Caco-2 (cell line): ENCODE measurements around the gene RNF114. TPM values are rescaled to one million over a fixed set of nuclear protein-coding genes. Genes with fewer than 3 reads are reported as not detected.

Source experiments
- BruUV-seq: library from RNA; stranded (reverse); fragments of 400-500 nt; replicated peaks from 2 replicates; lab custom pipeline; 2021; lab: Mats Ljungman, UMichigan
- CTCF ChIA-PET: fragments of 300-600 bp; sonication (Branson Sonifier 250); formaldehyde crosslinking; loops from one replicate; lab custom pipeline; 2022; ENCODE audit warnings: antibody characterized with exemption; lab: Charles Lee
- POLR2A ChIA-PET: fragments of 300-600 bp; sonication (Branson Sonifier 250); formaldehyde crosslinking; loops from one replicate; lab custom pipeline; 2022; ENCODE audit warnings: antibody characterized with exemption; lab: Charles Lee
- DNase-seq, 2 experiments: peaks; one replicate each; pipeline versions ENCODE4 v3.0.0 to v3.0.0-alpha.2; 2020 to 2022
- H3K27me3 ChIP-seq: replicated peaks from 2 replicates; pipeline ENCODE4 v1.6.0; 2011; ENCODE audit warnings: low read length; ENCODE audit not compliant: control insufficient read depth, insufficient read depth
- H3K36me3 ChIP-seq: 2 replicates; pipeline ENCODE4 v1.5.1; 2011; ENCODE audit warnings: low read length; ENCODE audit not compliant: control insufficient read depth, insufficient read depth
- H3K4me1 ChIP-seq: fragments of 250-450 bp; sonication (Bioruptor Pico); 2 replicates; pipeline ENCODE4 v1.5.1; 2020; ENCODE audit warnings: mild to moderate bottlenecking
- H3K4me3 ChIP-seq: 2 replicates; pipeline ENCODE4 v1.5.1; 2011; ENCODE audit warnings: low read depth, mild to moderate bottlenecking, control low read depth, low read length
- H3K9me3 ChIP-seq: fragments of 250-450 bp; sonication (Bioruptor Pico); 2 replicates; pipeline ENCODE4 v1.5.1; 2020; ENCODE audit warnings: mild to moderate bottlenecking, moderate library complexity
- H3K27ac Mint-ChIP-seq: one replicate; pipeline ENCODE4 v1.8.0; 2022; ENCODE audit warnings: mixed read lengths; ENCODE audit not compliant: unreplicated experiment
- H3K27me3 Mint-ChIP-seq: one replicate; pipeline ENCODE4 v1.8.0; 2022; ENCODE audit warnings: mixed read lengths; ENCODE audit not compliant: insufficient read depth, unreplicated experiment
- H3K36me3 Mint-ChIP-seq: one replicate; pipeline ENCODE4 v1.8.0; 2022; ENCODE audit warnings: mild to moderate bottlenecking, mixed read lengths; ENCODE audit not compliant: insufficient read depth, unreplicated experiment
- H3K4me1 Mint-ChIP-seq: one replicate; pipeline ENCODE4 v1.8.0; 2022; ENCODE audit warnings: low read depth, mixed read lengths; ENCODE audit not compliant: unreplicated experiment
- H3K4me3 Mint-ChIP-seq: one replicate; pipeline ENCODE4 v1.8.0; 2022; ENCODE audit warnings: mild to moderate bottlenecking, moderate library complexity, mixed read lengths; ENCODE audit not compliant: unreplicated experiment
- H3K9me3 Mint-ChIP-seq: one replicate; pipeline ENCODE4 v1.8.0; 2022; ENCODE audit warnings: mixed read lengths; ENCODE audit not compliant: unreplicated experiment
- intact Hi-C: fragments of 100-400 bp; cut with micrococcal nuclease; formaldehyde crosslinking; loops from one replicate; pipeline ENCODE4 v1.10.0; 2022; ENCODE audit not compliant: unreplicated experiment
- total RNA-seq: library from RNA; stranded (reverse); gene quantifications from 2 replicates; pipeline ENCODE4 v1.2.3, GENCODE V29; 2022
- TF ChIP-seq, protein P1 (sequence below), 2 experiments: fragments of 200-600 bp in 1 of 2; IDR thresholded peaks; 1 replicate in 1 of 2; 2 replicates in 1 of 2; pipeline versions ENCODE4 v1.5.1 to v1.8.0; 2011 to 2022; ENCODE audit warnings: antibody characterized with exemption in 1 of 2, control low read depth in 1 of 2, inconsistent platforms in 1 of 2, low read depth in 1 of 2, low read length in 1 of 2, mild to moderate bottlenecking in 1 of 2, moderate library complexity in 1 of 2; ENCODE audit not compliant: insufficient read depth in 1 of 2, severe bottlenecking in 1 of 2, unreplicated experiment in 1 of 2

Gene RNF114
- total RNA-seq, 1 experiment from 2014 or later = 154 TPM

DNA sequence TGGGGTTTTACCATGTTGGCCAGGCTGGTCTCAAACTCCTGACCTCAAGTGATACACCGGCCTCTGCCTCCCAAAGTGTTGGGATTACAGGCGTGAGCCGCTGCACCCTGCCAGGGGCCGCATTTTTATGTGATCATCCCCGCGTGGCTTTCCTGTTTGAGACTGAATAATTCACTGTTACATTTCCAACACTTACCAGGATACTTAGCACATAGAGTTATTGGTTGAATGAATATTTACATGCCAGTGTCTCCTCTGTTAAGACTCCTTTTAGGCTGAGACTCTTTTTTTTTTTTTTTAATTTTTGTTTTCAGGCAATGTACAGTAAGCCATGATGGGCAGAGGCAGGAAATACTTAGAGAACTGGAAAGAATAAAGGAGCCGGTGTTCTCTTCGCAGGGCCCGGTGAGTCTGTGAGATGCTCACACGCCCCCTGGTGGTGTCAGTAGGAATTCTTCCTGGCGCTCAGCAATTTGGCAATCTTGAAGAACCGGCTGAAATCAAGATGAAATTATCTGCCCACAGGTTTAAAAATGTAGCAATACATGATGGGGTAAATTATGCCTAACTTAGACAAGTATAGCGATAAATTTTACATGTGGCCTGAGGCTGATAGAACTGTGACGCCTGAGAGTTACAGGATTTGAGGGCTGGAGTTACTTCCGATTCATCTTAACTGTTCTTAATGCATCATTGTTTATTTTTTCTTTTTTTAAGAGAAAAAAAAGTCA, 7.6 kb upstream of the RNF114 start:
- Mint-ChIP-seq H3K9me3 (peaks cover 10% of the 10 kb centered on the region), H3K27ac (no peak overlapping the region), H3K4me3 (no peak overlapping the region), H3K36me3 (peaks cover under 1% of the 10 kb centered on the region), H3K27me3 (no peaks in the 10 kb centered on the region), H3K4me1 (peaks cover 2% of the 10 kb centered on the region)
- intact Hi-C loops = loop anchor here (1.0 to 2.0 kb wide), 4 partner anchors 12 to 317 kb away; no protein-coding TSS in a partner anchor
- peak; percentile 90 to 96 for DNase-seq
- TF ChIP-seq, protein P1, sequence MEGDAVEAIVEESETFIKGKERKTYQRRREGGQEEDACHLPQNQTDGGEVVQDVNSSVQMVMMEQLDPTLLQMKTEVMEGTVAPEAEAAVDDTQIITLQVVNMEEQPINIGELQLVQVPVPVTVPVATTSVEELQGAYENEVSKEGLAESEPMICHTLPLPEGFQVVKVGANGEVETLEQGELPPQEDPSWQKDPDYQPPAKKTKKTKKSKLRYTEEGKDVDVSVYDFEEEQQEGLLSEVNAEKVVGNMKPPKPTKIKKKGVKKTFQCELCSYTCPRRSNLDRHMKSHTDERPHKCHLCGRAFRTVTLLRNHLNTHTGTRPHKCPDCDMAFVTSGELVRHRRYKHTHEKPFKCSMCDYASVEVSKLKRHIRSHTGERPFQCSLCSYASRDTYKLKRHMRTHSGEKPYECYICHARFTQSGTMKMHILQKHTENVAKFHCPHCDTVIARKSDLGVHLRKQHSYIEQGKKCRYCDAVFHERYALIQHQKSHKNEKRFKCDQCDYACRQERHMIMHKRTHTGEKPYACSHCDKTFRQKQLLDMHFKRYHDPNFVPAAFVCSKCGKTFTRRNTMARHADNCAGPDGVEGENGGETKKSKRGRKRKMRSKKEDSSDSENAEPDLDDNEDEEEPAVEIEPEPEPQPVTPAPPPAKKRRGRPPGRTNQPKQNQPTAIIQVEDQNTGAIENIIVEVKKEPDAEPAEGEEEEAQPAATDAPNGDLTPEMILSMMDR (IDR thresholded peaks at IDR 0.05; ENCODE audit: insufficient read depth in 1 of 2, low read depth in 1 of 2, low read length in 1 of 2, severe bottlenecking in 1 of 2, unreplicated experiment in 1 of 2) = peak; percentile 99
- Histone ChIP-seq H3K27me3 (no peaks in the 10 kb centered on the region), H3K36me3 (no peaks in the 10 kb centered on the region), H3K4me1 (no peaks in the 10 kb centered on the region; the same call in 1 of the 2 replicates), H3K9me3 (no peaks in the 10 kb centered on the region), H3K4me3 (no peak overlapping the region)
- ChIA-PET POLR2A (interaction anchor here (1.0 kb wide), 1 partner anchor 12 kb away, joined by 4 read pairs; no protein-coding TSS in a partner anchor), CTCF (interaction anchor here (1.0 to 1.1 kb wide), 2 partner anchors 9 to 12 kb away, joined by 3 to 5 read pairs; no protein-coding TSS in a partner anchor)
- BruUV-seq = no TSS peak

DNA sequence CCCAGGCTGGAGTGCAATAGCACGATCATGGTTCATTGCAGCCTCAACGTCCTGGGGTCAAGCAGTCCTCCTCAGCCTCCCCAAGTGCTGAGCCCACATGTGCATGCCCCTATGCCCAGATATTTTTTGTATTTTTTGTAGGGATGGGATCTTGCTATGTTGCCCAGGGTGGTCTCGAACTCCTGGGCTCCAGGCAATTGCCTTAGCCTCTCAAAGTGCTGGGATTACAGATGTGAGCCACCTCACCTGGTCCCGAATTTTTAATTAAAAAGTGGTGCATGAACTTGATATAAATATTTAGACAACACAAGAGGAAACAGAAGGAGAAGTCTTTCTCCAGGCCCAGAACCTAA, 7.1 kb upstream of the RNF114 start:
- H3K4me3 ChIP-seq = no peak overlapping the region
- Mint-ChIP-seq H3K36me3 (no peaks in the 10 kb centered on the region), H3K4me3 (no peak overlapping the region), H3K9me3 (peaks cover 10% of the 10 kb centered on the region), H3K27me3 (no peaks in the 10 kb centered on the region), H3K27ac (no peak overlapping the region), H3K4me1 (no peaks in the 10 kb centered on the region)
- H3K27me3 ChIP-seq = no peaks in the 10 kb centered on the region
- BruUV-seq = no TSS peak
- H3K4me1 ChIP-seq = no peaks in the 10 kb centered on the region
- no peaks in the 10 kb centered on the region for H3K9me3 ChIP-seq
- intact Hi-C loops = loop anchor here (2.0 kb wide), 1 partner anchor 28 kb away; no protein-coding TSS in a partner anchor
- H3K36me3 ChIP-seq = no peaks in the 10 kb centered on the region
- no peak for DNase-seq
- POLR2A ChIA-PET = no interaction called here
- TF ChIP-seq, protein P1 (IDR thresholded peaks at IDR 0.05; ENCODE audit: insufficient read depth in 1 of 2, low read depth in 1 of 2, low read length in 1 of 2, severe bottlenecking in 1 of 2, unreplicated experiment in 1 of 2) = no peak
- CTCF ChIA-PET = interaction anchor here (1.0 to 1.1 kb wide), 2 partner anchors 9 to 13 kb away, joined by 3 to 5 read pairs; no protein-coding TSS in a partner anchor

DNA sequence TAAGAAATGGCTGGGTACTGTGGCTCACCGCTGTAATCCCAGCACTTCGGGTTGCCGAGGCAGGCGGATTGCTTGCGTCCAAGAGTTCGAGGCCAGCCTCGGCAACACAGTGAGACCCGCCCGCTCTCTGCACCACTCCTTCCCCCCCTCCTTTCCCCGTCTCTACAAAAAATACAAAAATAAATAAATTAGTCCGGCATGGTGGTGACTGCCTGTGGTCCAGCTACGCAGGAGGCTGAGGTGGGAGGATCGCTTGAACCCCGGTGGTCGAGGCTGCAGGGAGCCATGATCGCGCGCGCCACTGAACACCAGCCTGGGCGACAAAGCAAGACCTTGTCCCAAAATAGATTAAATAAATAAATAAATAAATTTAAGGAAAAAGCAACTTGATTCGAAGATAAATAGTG, 448 bp upstream of the RNF114 start:
- peak overlapping the region; percentile 91 for H3K27ac Mint-ChIP-seq
- H3K4me1 Mint-ChIP-seq = peaks cover 31% of the 10 kb centered on the region
- no TSS peak for BruUV-seq
- no peaks in the 10 kb centered on the region for H3K27me3 Mint-ChIP-seq
- DNase-seq = no peak
- H3K9me3 Mint-ChIP-seq = no peaks in the 10 kb centered on the region
- peak overlapping the region; percentile 93 for H3K4me3 Mint-ChIP-seq
- Histone ChIP-seq H3K27me3 (no peaks in the 10 kb centered on the region), H3K36me3 (peaks cover 4% of the 10 kb centered on the region; the same call in 1 of the 2 replicates), H3K9me3 (no peaks in the 10 kb centered on the region), H3K4me1 (peaks cover 25% of the 10 kb centered on the region), H3K4me3 (peak overlapping the region; percentile 87)
- ChIA-PET POLR2A (interaction anchor here (0.5 to 4.4 kb wide), 12 partner anchors 10 to 995 kb away, joined by 3 to 123 read pairs (median 4); partner anchors contain the start of gene SPATA2), CTCF (interaction anchor here (0.7 to 3.7 kb wide), 8 partner anchors 10 to 325 kb away, joined by 3 to 33 read pairs (median 6); partner anchors contain the start of gene SPATA2)
- TF ChIP-seq, protein P1 (IDR thresholded peaks at IDR 0.05; ENCODE audit: insufficient read depth in 1 of 2, low read depth in 1 of 2, low read length in 1 of 2, severe bottlenecking in 1 of 2, unreplicated experiment in 1 of 2) = no peak
- intact Hi-C loops = loop anchor here (1.0 to 2.0 kb wide), 2 partner anchors 19 to 41 kb away; no protein-coding TSS in a partner anchor
- peaks cover 40% of the 10 kb centered on the region for H3K36me3 Mint-ChIP-seq
